ENCODE results near the gene MYBPC1. TPM values are rescaled to one million over a fixed set of nuclear protein-coding genes. Genes with fewer than 3 reads are reported as not detected.

MYBPC1 gene
- total RNA-seq, 1 experiment from 2014 or later: not detected

GRCh38 chr12:101695706-101696105 is 100.9 kb downstream of the MYBPC1 start:
- DNase-seq (ENCODE audit: low read depth): no peak

GRCh38 chr12:101696251-101697196 is 101.8 kb downstream of the MYBPC1 start:
- DNase-seq (ENCODE audit: low read depth): no peak

- DNase-seq (ENCODE audit: low read depth): peak; percentile 69
These were observed 102.6 kb downstream of the MYBPC1 start, which contains the start of gene CHPT1 for GRCh38 chr12:101697197-101697929. Gene CHPT1, plus strand, starts transcription at chr12:101697640. Its CDS starts 222 bp downstream, at chr12:101697862.

- peak; percentile 28 for DNase-seq (ENCODE audit: low read depth)
These were observed 103.4 kb downstream of the MYBPC1 start for GRCh38 chr12:101697930-101698799.

GRCh38 chr12:101698800-101699347 is 104.1 kb downstream of the MYBPC1 start:
- DNase-seq (ENCODE audit: low read depth): no peak

- DNase-seq (ENCODE audit: low read depth): no peak
These were observed 105.6 kb downstream of the MYBPC1 start for GRCh38 chr12:101700299-101700820.

GRCh38 chr12:101703487-101703886 is 108.7 kb downstream of the MYBPC1 start:
- DNase-seq (ENCODE audit: low read depth): no peak

- no peak for DNase-seq (ENCODE audit: low read depth)
These were observed 111.6 kb downstream of the MYBPC1 start for GRCh38 chr12:101706403-101706802.

- DNase-seq (ENCODE audit: low read depth): peak; percentile 25
These were observed 112.5 kb downstream of the MYBPC1 start for GRCh38 chr12:101707131-101707782.

- no peak for DNase-seq (ENCODE audit: low read depth)
These were observed 115.5 kb downstream of the MYBPC1 start for GRCh38 chr12:101710288-101710687.

GRCh38 chr12:101713059-101713682 is 118.4 kb downstream of the MYBPC1 start:
- no peak for DNase-seq (ENCODE audit: low read depth)

GRCh38 chr12:101713930-101714329 is 119.2 kb downstream of the MYBPC1 start:
- DNase-seq (ENCODE audit: low read depth): no peak

GRCh38 chr12:101714877-101715444 is 120.2 kb downstream of the MYBPC1 start:
- no peak for DNase-seq (ENCODE audit: low read depth)

GRCh38 chr12:101719566-101719965 is 124.8 kb downstream of the MYBPC1 start:
- DNase-seq (ENCODE audit: low read depth): no peak

GRCh38 chr12:101720118-101720517 is 125.3 kb downstream of the MYBPC1 start:
- DNase-seq (ENCODE audit: low read depth): no peak

GRCh38 chr12:101722392-101722791 is 127.6 kb downstream of the MYBPC1 start:
- no peak for DNase-seq (ENCODE audit: low read depth)

- DNase-seq (ENCODE audit: low read depth): no peak
These were observed 132.3 kb downstream of the MYBPC1 start for GRCh38 chr12:101727098-101727497.

- DNase-seq (ENCODE audit: low read depth): no peak
These were observed 135.1 kb downstream of the MYBPC1 start for GRCh38 chr12:101729842-101730241.

- DNase-seq (ENCODE audit: low read depth): no peak
These were observed 137.5 kb downstream of the MYBPC1 start for GRCh38 chr12:101732318-101732717.

GRCh38 chr12:101733166-101733565 is 138.4 kb downstream of the MYBPC1 start:
- no peak for DNase-seq (ENCODE audit: low read depth)

Measured in Daoy (cell line).